Mesendoderm (in vitro differentiated cells): ENCODE data around the gene GSN.

ENCODE experiments used
- DNase-seq: peaks from one replicate; pipeline ENCODE4 v3.0.0; 2013
- H2AK5ac ChIP-seq: 2 replicates; pipeline ENCODE4 v1.6.1; 2013; ENCODE audit warnings: low read length, inconsistent platforms
- H2BK120ac ChIP-seq: 2 replicates; pipeline ENCODE4 v1.6.1; 2013; ENCODE audit warnings: low read depth, mild to moderate bottlenecking, low read length, moderate library complexity, mixed read lengths
- H2BK15ac ChIP-seq: replicated peaks from 2 replicates; pipeline ENCODE4 v1.6.1; 2013; ENCODE audit warnings: low read depth, mild to moderate bottlenecking, moderate library complexity
- H2BK5ac ChIP-seq: 2 replicates; pipeline ENCODE4 v1.6.1; 2013; ENCODE audit warnings: low read length, inconsistent platforms
- H3K18ac ChIP-seq: 2 replicates; pipeline ENCODE4 v1.6.1; 2013; ENCODE audit warnings: mild to moderate bottlenecking, low read length, mixed read lengths
- H3K23ac ChIP-seq: one replicate; pipeline ENCODE4 v1.6.1; 2013; ENCODE audit warnings: low read length
- H3K27ac ChIP-seq: 2 replicates; pipeline ENCODE4 v1.5.1; 2013; ENCODE audit warnings: low read depth, mild to moderate bottlenecking, inconsistent platforms, low read length, moderate library complexity
- H3K27me3 ChIP-seq: 2 replicates; pipeline ENCODE4 v1.6.1; 2013; ENCODE audit warnings: low read length, control low read depth, mild to moderate bottlenecking, inconsistent platforms; ENCODE audit not compliant: insufficient read depth, poor library complexity
- H3K36me3 ChIP-seq: 2 replicates; pipeline ENCODE4 v1.6.1; 2013; ENCODE audit warnings: low read length, inconsistent platforms; ENCODE audit not compliant: control insufficient read depth, insufficient read depth
- H3K4ac ChIP-seq: one replicate; pipeline ENCODE4 v1.6.1; 2013; ENCODE audit warnings: low read depth, mild to moderate bottlenecking, low read length, moderate library complexity
- H3K4me1 ChIP-seq: 2 replicates; pipeline ENCODE4 v1.6.1; 2013; ENCODE audit warnings: low read depth, low read length, inconsistent platforms; ENCODE audit not compliant: control insufficient read depth
- H3K4me2 ChIP-seq: 2 replicates; pipeline ENCODE4 v1.6.1; 2013; ENCODE audit warnings: low read length
- H3K4me3 ChIP-seq: 2 replicates; pipeline ENCODE4 v1.5.1; 2013; ENCODE audit warnings: mild to moderate bottlenecking, low read length
- H3K56ac ChIP-seq: one replicate; pipeline ENCODE4 v1.6.1; 2013; ENCODE audit warnings: low read length
- H3K79me1 ChIP-seq: 2 replicates; pipeline ENCODE4 v1.6.1; 2013; ENCODE audit warnings: low read length, inconsistent platforms
- H3K79me2 ChIP-seq: 2 replicates; pipeline ENCODE4 v1.6.1; 2013; ENCODE audit warnings: mild to moderate bottlenecking, low read length; ENCODE audit not compliant: control insufficient read depth, insufficient read depth
- H3K9ac ChIP-seq: 2 replicates; pipeline ENCODE4 v1.6.1; 2013; ENCODE audit warnings: low read length, inconsistent platforms
- H4K5ac ChIP-seq: one replicate; pipeline ENCODE4 v1.6.1; 2013; ENCODE audit warnings: low read length
- H4K8ac ChIP-seq: one replicate; pipeline ENCODE4 v1.6.1; 2013; ENCODE audit warnings: low read depth, mild to moderate bottlenecking, control low read depth, low read length, moderate library complexity
- WGBS: extraction: QIAGEN DNeasy Blood & Tissue Kit; methylation state at CpG from one replicate; pipeline ENCODE4 v1.1.7; 2013; ENCODE audit warnings: low lambda C conversion rate, missing lambda C conversion rate; ENCODE audit not compliant: insufficient coverage; ENCODE audit errors: extremely low coverage; 5-methylcytosine and 5-hydroxymethylcytosine counted together

The GSN gene

GRCh38 chr9:121325387-121325786 is 57.4 kb downstream of the GSN start:
- Histone ChIP-seq H3K9ac (no peak overlapping the region), H2BK5ac (no peak overlapping the region), H4K5ac (no peak overlapping the region), H3K36me3 (no peaks in the 10 kb centered on the region), H3K27me3 (no peaks in the 10 kb centered on the region), H3K18ac (no peak overlapping the region), H3K23ac (no peak overlapping the region), H2AK5ac (no peak overlapping the region), H3K4me3 (no peak overlapping the region), H3K27ac (no peak overlapping the region), H3K4me2 (no peak overlapping the region), H3K79me1 (no peaks in the 10 kb centered on the region), H4K8ac (no peak overlapping the region), H3K56ac (no peak overlapping the region), H2BK120ac (no peak overlapping the region), H3K4me1 (no peaks in the 10 kb centered on the region), H3K79me2 (no peaks in the 10 kb centered on the region), H3K4ac (no peak overlapping the region), H2BK15ac (no peak overlapping the region)
- no peak for DNase-seq
- WGBS, result no CpG with 5 or more reads among the region's 7 CpGs

GRCh38 chr9:121326130-121326838 is 58.3 kb downstream of the GSN start:
- Histone ChIP-seq H3K4me3 (no peak overlapping the region), H3K4ac (no peak overlapping the region), H3K23ac (no peak overlapping the region), H2BK120ac (no peak overlapping the region), H2BK15ac (no peak overlapping the region), H3K56ac (no peak overlapping the region), H3K27me3 (no peaks in the 10 kb centered on the region), H3K79me1 (no peaks in the 10 kb centered on the region), H3K79me2 (no peaks in the 10 kb centered on the region), H3K27ac (no peak overlapping the region), H2AK5ac (no peak overlapping the region), H4K5ac (no peak overlapping the region), H4K8ac (no peak overlapping the region), H3K4me2 (no peak overlapping the region), H3K9ac (no peak overlapping the region), H3K18ac (no peak overlapping the region), H3K36me3 (no peaks in the 10 kb centered on the region), H3K4me1 (no peaks in the 10 kb centered on the region), H2BK5ac (no peak overlapping the region)
- peak; percentile 87 for DNase-seq
- WGBS, result no CpG with 5 or more reads among the region's 19 CpGs

DNA sequence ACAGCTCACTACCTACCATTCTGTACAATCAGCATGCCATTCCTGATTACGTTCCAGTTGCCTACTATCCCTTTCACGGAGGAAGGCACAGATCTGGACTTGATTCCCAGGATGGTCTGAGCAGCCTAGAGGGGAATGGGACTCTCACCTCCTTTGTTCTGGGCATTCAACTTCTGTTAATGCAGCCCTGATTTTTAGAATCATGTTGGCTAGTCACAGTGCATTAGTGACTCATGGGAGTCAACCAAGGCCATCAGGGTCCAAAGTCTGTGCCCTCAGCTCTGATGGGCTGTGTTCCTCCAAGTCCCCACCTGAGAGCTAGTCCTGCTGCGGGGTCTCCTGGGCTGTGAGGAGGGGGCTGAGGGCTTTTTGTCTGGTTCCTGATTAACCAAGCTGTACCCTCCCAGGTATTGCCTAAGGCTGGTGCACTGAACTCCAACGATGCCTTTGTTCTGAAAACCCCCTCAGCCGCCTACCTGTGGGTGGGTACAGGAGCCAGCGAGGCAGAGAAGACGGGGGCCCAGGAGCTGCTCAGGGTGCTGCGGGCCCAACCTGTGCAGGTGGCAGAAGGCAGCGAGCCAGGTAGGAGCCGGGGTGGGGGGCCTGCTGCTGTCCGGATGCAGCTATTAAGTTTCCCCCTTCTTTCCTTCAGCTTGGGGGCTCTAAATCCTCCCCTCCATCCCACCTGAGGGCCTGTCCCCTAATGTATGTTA is 59.1 kb downstream of the GSN start:
- Histone ChIP-seq H3K9ac (no peak overlapping the region), H3K18ac (no peak overlapping the region), H2AK5ac (no peak overlapping the region), H3K4me2 (no peak overlapping the region), H3K23ac (no peak overlapping the region), H3K27ac (no peak overlapping the region), H3K36me3 (no peaks in the 10 kb centered on the region), H3K27me3 (no peaks in the 10 kb centered on the region), H2BK120ac (no peak overlapping the region), H2BK15ac (no peak overlapping the region), H3K4me1 (no peaks in the 10 kb centered on the region), H3K56ac (no peak overlapping the region), H2BK5ac (no peak overlapping the region), H3K4me3 (no peak overlapping the region), H3K79me1 (no peaks in the 10 kb centered on the region), H3K79me2 (no peaks in the 10 kb centered on the region), H4K8ac (no peak overlapping the region), H4K5ac (no peak overlapping the region), H3K4ac (no peak overlapping the region)
- WGBS, result no CpG with 5 or more reads among the region's 11 CpGs
- DNase-seq, result no peak

- no peak overlapping the region for H3K4me2 ChIP-seq
- H2BK120ac ChIP-seq, result no peak overlapping the region
- H4K5ac ChIP-seq, result no peak overlapping the region
- no peak overlapping the region for H2AK5ac ChIP-seq
- no peak overlapping the region for H3K23ac ChIP-seq
- H3K4me3 ChIP-seq, result no peak overlapping the region
- H3K27ac ChIP-seq, result no peak overlapping the region
- no CpG with 5 or more reads among the region's 8 CpGs for WGBS
- H3K79me2 ChIP-seq, result no peaks in the 10 kb centered on the region
- H3K27me3 ChIP-seq, result no peaks in the 10 kb centered on the region
- no peak overlapping the region for H4K8ac ChIP-seq
- H2BK15ac ChIP-seq, result no peak overlapping the region
- H3K36me3 ChIP-seq, result no peaks in the 10 kb centered on the region
- H3K18ac ChIP-seq, result no peak overlapping the region
- H3K9ac ChIP-seq, result no peak overlapping the region
- H3K4ac ChIP-seq, result no peak overlapping the region
- no peak for DNase-seq
- no peak overlapping the region for H2BK5ac ChIP-seq
- no peaks in the 10 kb centered on the region for H3K79me1 ChIP-seq
- H3K4me1 ChIP-seq, result no peaks in the 10 kb centered on the region
- no peak overlapping the region for H3K56ac ChIP-seq
These were observed 60.5 kb downstream of the GSN start for GRCh38 chr9:121328476-121328875.

DNA sequence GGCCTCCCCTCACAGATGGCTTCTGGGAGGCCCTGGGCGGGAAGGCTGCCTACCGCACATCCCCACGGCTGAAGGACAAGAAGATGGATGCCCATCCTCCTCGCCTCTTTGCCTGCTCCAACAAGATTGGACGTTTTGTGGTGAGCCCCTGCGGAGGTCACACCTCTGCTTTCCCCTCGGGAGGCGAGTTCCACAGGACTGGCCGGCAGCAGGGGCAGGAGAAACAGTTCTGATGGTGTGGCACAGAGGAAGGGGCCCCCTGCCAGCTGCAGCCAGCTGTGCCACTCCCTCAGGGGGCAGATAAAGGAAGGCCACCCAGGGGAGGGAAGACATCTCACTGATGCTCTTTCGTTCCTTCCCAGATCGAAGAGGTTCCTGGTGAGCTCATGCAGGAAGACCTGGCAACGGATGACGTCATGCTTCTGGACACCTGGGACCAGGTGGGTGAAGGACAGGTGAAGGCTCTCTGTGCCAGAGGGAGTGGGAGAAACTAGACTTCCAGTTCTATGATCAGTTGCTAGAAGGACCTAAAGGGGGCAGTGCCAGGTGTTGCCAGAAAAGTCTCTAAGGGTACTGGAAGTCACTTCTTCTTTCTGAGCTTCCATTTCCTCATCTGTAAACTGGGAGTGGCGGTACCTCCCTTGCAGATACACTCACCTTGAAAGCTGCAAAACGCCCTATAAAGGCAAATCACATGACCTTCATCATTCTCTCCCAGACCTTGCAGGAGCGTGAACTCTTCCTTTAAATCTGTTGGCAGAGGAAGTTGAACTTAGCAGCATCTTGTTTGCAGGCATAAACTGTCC is 61.1 kb downstream of the GSN start:
- Histone ChIP-seq H3K27me3 (no peaks in the 10 kb centered on the region), H3K18ac (no peak overlapping the region), H2BK120ac (no peak overlapping the region), H3K79me2 (no peaks in the 10 kb centered on the region), H3K56ac (no peak overlapping the region), H3K4me1 (no peaks in the 10 kb centered on the region), H4K8ac (no peak overlapping the region), H4K5ac (no peak overlapping the region), H3K9ac (no peak overlapping the region), H2BK5ac (no peak overlapping the region), H3K36me3 (no peaks in the 10 kb centered on the region), H3K4ac (no peak overlapping the region), H3K23ac (no peak overlapping the region), H3K27ac (no peak overlapping the region), H3K4me3 (no peak overlapping the region), H2AK5ac (no peak overlapping the region), H2BK15ac (no peak overlapping the region), H3K79me1 (no peaks in the 10 kb centered on the region), H3K4me2 (no peak overlapping the region)
- WGBS, result no CpG with 5 or more reads among the region's 16 CpGs
- no peak for DNase-seq
